Skin of body (tissue), 2 donors: Measurements from ENCODE around the gene TTC28. TPM values are rescaled to one million over a fixed set of nuclear protein-coding genes. Genes with fewer than 3 reads are reported as not detected.
"Not testable (repeated sequence)": the region's sequence is repeated elsewhere in the genome, so short reads cannot be mapped to it uniquely, and the experiment has no call there.

Experiments used
- DNase-seq: peaks from one replicate; lab custom pipeline; 2025; lab: John Stamatoyannopoulos, UW
- total RNA-seq: library from RNA; depleted of rRNA; stranded (reverse); fragments of >200 nt; gene quantifications from one replicate; pipeline ENCODE4 v1.2.3, GENCODE V29; 2014

The TTC28 gene
- total RNA-seq, 1 donor from 2014 or later = 29.0 TPM

DNA sequence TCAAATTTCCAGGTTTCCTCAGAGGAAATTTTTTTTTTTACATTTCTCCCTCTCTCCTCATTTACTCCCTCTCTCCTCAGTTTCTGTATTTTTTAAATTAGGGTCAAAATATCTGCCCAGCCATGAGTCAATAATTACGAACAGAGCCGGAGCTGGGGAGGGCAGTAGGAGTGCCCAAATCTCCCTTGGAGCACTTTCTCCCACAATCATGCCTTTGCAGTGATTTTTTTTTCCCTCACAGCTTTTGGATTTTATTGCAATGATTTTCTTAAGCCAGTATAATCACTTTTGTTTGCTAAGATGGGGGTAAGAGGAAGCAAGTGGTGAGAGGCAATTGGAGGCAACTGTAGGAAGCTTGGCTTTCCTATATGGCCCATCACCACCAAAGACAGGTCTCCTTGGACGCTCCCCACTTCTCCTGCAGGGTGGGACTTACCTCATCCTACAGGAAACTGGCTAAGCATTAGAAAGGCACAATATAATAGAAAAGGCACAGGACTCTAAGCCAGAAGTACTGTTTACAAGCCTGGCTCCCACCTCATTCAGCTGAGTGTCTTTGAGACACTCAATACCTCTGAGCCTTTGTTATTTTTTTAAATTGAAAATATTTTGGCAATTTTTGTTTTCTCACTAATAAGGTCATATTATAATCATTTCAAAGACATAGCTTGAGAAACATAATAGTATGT, 568.0 kb downstream of the TTC28 start:
- no peak for DNase-seq

DNA sequence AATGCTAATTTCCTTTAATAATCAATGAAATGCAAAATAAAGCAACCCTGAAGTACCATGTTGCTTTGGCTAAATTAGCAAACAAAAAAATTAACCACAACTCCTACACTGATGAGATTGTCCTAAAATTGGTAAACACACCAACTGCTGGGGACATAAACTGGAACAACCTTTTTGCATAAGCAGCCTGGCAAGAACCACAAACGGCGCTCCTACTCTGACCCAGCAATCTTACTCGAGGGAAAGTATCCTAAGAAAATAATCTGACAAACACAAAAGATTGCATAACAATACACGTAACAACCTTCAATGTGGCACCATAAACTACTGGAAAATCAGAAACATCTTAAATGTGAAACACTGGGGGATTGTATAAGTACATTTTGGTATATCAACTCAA, 570.8 kb downstream of the TTC28 start:
- DNase-seq = no peak

GRCh38 chr22:28106617-28107016, 573.0 kb downstream of the TTC28 start:
- no peak for DNase-seq

DNA sequence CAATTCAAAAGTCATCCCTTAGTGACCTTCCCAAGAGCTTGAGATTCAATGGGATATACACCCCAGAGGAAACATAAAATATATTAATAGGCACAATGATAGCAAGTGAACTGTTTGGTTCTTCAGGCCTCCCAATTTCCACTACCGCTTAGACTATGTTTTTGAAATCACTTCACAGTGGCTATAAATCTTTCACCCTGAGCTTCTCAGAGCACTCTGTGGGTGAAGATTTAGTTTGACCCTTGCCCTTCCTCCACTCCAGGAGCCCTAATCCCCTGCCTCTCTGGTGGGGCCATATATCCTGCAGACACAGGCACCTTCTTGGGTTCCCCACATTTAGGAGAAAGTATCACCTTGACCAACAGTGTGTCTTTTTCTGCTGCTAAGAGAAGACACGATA, 573.7 kb downstream of the TTC28 start:
- no peak for DNase-seq

DNA sequence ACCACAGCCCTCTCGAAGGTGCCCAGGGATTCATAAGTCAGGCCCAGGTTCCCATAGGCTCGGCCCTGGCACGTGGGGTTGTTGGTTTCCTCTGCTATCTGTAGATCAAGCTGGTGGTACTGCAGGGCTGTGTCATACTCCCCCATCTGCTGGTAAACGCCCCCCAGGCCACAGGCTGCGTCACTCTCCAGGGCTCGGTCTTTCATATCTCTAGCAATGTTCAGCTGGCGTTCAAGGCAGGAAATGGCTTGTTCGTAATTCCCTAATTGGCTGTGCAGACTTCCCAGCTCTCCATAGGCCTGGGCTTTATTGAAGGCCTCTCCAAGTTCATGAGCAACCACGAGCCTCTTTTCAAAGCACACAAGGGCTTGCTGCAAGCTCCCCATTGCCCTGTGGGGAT, 574.2 kb downstream of the TTC28 start:
- no peak for DNase-seq

DNA sequence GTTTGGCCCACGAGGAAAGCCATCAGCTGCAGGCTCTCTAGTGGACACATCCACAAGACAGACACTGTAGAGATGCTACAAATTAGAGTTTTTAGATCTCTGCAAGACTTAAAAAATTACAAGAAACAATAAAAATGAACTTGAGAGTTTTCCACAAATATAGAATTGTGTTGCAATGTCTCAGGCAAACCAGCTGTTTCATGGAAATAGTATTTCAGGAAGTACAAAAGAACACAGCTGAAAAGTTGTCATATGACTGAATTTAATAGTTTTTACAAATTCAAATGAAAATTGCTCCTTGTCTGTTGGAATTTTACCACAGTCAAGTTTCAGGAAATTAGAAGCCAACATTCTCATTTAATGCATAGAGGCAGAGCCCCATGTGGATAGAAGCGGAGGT, 576.0 kb downstream of the TTC28 start:
- no peak for DNase-seq

DNA sequence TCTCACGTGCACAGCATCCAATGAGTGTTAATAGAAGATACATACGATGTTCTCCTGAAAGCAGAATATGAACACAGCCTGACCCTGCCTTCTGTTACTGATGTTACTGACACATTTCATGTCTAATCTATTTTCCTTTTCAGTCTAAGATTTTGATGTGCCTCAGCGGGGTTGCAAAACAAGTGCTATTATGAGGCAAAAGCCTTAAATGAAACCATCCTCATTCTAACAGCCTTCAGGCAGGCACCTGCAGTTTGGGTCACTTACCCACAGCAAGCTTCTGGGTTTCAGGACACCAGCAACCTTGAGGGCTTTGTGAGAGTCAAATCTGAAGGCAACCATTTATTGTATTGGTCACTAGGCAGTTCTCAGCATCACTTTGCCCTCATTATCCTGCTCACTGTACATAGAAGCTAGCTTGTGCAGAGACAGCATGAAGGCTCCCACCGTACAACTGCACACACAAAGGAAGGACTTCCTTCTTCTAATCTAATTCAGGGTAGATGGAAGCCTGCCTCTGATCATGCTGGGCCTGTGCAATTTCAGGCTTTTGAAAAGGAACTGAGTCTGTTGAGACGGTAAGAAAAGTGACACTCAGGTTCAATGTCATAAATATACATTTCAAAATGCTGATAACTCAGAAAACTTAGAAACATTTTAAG, 577.4 kb downstream of the TTC28 start:
- DNase-seq = no peak

DNA sequence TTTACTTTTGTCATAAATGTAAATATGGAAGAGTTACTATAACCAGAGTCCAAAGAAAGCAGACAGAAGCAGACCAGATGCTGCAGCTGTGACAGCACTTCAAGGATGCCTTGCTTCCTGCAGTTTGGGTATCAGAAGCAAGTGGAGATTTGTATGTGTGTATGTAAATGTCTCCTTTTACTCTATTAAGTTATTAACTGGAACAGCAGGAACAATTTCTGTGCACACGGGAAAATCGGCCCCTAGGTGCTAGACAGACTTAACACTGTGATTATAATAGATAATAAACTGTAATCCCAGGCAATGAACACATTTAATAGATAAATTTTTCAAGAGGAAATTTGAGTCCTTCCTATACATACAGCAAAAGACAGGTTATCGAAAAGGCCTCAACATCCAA, 582.0 kb downstream of the TTC28 start:
- peak; percentile 23 for DNase-seq

- DNase-seq = no peak
Observed at GRCh38 chr22:28096161-28096560, 583.5 kb downstream of the TTC28 start.

DNA sequence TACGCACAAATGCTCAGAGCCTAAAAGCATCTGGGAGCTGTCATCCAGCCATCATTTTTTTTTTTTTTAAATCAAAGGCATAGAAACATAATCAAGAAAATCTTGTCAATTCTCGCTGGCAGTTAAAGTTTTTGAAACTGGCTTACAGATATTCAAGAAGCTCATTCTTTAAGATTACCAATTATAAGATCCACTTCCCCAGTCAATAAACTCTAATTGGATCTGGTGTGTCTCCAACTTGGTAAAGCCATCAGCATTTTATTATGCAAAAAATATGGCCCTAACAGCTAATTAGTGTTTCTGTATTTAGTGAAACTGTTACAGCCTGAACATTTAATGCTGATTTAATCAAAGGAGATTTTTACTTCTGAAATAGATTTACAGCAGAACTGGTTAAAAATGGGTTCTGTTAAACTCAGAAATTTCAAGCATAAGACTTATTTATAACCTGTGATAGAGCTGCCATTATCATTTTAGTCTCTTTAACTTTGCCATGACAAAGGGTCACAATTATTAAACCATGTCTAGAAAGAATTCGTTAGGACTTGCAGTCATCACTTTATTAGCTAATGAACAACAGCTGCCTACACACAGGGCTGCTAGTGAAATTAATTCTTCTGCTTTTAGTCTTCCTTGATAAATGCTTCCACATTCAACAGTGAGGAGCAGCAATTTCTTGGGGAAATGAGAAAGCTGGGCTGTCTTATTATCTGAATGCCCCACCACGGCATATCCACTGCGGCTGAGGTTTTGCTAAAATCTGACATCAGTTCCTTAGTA, 584.1 kb downstream of the TTC28 start:
- no peak for DNase-seq

DNA sequence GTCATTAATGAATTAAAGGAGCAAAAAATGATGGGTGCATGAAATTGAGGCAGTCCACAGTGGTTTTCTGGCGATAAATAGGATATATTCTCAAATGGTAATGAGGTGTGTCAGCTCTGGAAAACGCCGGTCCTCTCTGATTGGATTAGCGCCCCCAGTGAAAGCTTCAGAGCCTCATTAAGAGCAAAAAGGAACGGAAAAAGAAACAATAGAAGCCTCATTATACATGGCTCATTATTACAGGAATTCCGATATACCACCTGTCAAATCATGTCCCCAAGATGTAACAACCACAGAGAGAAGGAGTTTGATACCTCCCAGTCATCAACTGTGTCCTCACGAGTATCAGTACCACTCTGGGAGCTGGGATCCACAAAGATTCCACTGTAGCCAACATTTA, 584.9 kb downstream of the TTC28 start:
- DNase-seq = no peak

DNA sequence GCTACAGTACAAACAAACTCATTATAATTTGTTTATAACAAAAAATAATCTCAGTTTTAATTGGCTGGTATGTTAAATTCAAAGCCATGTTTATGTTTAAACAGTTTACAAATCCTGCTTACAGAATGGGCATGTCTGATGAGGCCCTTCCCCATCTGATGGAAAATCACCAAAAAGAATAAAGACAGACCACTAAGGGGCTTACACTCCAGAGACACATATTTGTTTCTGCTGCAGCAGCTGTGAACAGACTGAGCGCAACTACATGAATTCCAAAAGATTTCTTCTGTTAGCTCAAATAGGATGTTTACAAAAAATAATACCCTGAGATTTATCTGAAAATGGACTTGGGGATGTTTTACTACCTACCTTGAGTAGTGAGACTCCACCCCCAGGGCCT, 585.9 kb downstream of the TTC28 start:
- no peak for DNase-seq

GRCh38 chr22:28091486-28091885, 588.2 kb downstream of the TTC28 start:
- DNase-seq = no peak

DNA sequence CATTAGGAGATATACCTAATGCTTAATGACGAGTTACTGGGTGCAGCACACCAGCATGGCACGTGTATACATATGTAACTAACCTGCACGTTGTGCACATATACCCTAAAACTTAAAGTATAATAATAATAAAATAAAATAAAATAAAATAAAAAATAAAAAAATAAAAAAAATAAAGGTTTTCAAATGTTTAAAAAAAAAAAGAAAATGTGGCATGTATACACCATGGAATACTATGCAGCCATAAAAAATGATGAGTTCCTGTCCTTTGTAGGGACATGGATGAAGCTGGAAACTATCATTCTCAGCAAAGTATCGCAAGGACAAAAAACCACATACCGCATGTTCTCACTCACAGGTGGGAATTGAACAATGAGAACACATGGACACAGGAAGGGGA, 590.1 kb downstream of the TTC28 start:
- not testable (repeated sequence) for DNase-seq

- DNase-seq = no peak
Observed at GRCh38 chr22:28077166-28077565, 602.5 kb downstream of the TTC28 start.

- peak; percentile 19 for DNase-seq
Observed at GRCh38 chr22:28075358-28075981, 604.2 kb downstream of the TTC28 start.

DNA sequence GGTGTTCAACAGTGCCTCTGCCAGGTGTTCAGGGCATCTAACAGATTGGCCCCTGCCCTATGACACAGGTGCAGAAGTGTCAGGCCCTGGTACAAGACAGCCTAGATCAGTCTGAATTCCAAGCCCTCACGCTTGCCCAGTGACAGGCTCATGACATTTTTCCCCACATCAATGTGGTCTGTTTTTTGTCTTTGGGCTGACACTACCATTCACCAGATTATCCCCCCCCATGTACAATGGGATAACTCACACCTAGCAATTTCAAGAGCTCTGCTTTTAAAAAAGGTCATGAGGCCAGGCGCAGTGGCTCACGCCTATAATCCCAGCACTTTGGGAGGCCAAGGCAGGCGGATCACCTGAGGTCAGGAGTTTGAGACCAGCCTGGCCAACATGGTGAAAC, 605.1 kb downstream of the TTC28 start:
- no peak for DNase-seq

- no peak for DNase-seq
Observed at GRCh38 chr22:28072066-28072465, 607.6 kb downstream of the TTC28 start.

DNA sequence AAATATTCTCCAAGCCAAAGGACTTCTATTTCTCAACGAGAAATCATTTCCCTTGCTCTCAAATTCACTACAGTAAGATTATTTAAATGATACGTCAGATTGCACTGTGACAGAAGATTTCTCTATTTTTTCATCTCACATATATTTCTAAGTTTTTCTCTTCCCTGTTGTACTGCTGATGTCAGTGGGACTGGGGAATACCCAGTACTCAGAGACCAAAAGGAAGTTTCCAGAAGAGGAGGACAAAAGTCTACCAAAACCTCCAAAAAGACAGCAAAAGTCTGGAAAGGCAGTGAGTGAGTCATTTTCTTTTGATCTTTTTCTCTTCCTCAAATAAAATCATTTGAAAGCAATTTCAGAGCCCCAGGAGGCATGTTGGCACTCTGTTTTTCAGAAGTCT, 610.8 kb downstream of the TTC28 start:
- DNase-seq = no peak

GRCh38 chr22:28064920-28065319, 614.7 kb downstream of the TTC28 start:
- no peak for DNase-seq

- DNase-seq = no peak
Observed at GRCh38 chr22:28063656-28064055, 616.0 kb downstream of the TTC28 start.

DNA sequence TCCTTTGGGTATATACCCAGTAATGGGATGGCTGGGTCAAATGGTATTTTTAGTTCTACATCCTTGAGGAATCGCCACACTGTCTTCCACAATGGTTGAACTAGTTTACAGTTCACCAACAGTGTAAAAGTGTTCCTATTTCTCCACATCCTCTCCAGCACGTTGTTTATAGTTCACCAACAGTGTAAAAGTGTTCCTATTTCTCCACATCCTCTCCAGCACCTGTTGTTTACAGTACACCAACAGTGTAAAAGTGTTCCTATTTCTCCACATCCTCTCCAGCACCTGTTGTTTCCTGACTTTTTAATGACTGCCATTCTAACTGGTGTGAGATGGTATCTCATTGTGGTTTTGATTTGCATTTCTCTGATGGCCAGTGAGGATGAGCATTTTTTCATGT, 619.0 kb downstream of the TTC28 start:
- not testable (repeated sequence) for DNase-seq
